Activated CD8-positive, alpha-beta memory T cell treated with anti-CD3 and anti-CD28 coated beads, Interleukin-2, amount 50 U/mL, for 48 hours (primary cell): Measurements from ENCODE around the gene ITGAD.
A peak's percentile ranks its signal among the peaks of the same experiment; 100 is the strongest.
"Not testable (repeated sequence)": the region's sequence is repeated elsewhere in the genome, so short reads cannot be mapped to it uniquely, and the experiment has no call there.

Experiments
- DNase-seq: peaks from one replicate; pipeline ENCODE4 v3.0.0-alpha.2; 2020

Gene ITGAD

DNA sequence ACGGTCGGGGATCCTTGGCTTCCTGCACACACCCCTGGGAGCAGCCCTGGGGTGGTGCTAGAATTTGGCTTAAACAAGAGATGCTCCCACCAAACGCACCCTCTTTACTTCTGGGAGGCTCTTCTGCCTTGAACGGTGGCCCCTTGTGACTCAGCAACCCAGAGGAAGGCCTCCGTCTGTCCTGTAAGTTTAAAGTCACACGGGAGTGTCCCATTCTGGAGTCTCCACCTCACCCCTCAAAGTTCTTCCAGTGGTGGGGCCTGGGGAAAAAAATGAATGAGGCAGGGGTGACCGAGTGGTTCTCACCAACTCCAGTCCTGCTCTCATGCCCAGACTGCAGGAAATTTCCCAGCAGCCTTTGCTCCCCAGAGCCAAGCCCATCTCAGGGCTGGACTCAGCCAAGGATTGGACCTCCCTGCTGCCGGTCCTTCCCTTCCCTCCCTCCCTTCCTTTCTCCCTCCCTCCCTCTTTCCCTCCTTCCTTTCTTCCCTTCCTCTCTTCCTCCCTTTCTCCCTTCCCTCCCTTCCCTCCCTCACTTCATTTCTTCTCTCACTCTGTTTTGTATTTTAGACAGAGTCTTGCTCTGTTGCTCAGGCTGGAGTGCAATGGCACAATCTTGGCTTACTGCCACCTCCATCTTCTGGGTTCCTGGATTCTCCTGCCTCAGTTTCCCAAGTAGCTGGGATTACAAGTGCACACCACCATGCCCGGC, 11.4 kb downstream of the ITGAD start:
- DNase-seq, result no peak

DNA sequence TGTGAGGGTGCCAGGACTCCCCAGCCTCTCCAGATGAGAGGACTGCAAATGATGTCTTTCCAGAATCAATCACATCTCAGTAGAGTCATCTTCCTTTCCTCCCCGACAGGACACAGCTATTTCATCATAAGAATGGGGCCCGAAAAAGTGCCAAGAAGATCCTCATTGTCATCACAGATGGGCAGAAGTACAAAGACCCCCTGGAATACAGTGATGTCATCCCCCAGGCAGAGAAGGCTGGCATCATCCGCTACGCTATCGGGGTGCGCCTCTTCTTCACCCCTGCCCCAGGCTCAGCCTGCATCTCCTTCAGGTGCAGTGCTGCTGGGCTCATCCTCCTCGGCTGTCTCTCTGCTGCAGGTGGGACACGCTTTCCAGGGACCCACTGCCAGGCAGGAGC, 14.3 kb downstream of the ITGAD start:
- no peak for DNase-seq

DNA sequence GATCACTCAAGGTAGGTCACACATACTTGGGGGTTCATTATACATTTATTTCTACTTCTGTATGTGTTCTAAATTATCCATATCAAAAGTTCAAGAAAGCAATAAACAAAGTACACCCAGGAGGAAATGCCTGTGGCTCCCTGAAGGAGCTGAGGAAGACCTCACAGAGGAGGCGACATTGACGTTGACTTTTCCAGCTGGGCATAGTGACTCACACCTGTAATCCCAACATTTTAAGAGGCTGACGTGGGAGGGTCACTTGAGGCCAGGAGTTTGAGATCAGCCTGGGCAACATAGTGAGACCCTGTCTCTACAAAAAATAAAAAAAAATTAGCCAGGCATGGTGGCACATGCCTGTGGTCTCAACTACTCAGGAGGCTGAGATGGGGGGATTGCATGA, 16.3 kb downstream of the ITGAD start:
- no peak for DNase-seq

DNA sequence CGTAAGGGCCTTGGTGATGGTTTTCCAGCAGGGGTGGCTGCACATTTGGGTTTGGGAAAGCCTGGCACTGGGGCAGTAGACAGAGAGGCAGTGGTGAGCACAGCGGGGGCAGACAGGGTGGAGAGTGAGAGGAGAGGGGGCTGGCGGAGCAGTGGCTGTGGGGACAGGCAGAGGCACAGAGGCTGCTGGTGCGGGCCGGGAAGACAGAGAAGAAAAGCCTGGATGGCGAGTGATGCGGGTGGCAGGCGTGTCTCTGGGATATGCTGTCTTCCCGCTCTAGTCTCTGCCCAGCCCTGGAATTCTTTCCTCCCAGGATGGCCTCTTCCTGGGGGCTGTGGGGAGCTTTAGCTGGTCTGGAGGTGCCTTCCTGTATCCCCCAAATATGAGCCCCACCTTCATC, 16.9 kb downstream of the ITGAD start:
- no peak for DNase-seq

DNA sequence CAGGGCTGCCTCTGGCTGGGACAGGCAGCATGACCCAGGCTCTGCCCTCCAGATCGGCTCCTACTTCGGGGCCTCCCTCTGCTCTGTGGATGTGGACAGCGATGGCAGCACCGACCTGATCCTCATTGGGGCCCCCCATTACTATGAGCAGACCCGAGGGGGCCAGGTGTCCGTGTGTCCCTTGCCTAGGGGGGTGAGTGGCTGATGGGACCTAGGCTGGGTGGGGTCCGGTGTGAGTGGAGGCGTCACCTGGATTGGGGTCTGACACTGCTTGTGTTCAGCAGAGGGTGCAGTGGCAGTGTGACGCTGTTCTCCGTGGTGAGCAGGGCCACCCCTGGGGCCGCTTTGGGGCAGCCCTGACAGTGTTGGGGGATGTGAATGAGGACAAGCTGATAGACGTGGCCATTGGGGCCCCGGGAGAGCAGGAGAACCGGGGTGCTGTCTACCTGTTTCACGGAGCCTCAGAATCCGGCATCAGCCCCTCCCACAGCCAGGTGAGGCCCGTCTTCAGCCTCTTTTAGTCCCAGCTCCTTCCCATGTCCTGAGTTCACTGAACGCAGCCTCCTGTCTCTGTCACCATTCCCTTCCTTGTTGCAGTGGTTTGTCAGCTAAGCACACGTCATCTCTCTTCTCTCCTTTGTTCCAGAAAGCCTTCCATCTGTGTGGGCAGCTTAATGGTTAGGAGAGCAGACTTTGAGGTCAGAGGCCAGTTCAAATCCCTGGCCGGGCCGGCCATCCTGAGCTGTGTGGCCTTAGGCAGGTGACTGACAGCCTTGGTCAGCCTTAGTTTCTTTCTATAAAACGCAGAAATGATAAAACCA, 18.1 kb downstream of the ITGAD start:
- DNase-seq, result no peak

DNA sequence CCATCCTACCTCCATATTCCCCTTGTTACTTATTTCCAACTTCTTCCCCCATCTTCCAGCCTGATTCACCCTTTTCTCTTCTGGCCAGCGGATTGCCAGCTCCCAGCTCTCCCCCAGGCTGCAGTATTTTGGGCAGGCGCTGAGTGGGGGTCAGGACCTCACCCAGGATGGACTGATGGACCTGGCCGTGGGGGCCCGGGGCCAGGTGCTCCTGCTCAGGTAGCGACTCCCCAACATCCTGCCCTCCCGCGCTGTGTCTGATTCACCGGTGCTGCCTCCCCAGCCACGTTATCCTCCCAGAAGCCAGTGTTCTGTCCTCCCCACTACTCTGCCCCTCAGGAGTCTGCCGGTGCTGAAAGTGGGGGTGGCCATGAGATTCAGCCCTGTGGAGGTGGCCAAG, 19.6 kb downstream of the ITGAD start:
- no peak for DNase-seq

DNA sequence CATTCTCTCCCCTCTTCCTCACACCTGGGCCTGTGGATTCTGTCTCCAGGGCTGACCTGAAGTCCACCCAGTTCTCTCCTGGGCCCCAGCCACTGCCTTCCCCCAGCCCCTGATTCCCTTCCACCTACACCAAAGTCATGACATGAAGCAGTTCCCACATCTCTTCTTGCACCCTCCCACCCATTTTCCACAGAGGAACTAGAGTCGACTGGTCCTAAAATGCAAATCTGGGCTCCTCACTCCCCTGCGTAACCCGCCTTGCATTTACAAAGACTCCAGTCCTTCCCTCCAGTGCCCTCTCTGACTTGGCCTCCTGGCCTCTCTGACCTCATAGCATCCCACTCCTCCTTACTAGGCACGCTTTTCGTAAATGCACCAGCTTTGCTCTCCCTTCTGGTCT, 20.2 kb downstream of the ITGAD start:
- no peak for DNase-seq

DNA sequence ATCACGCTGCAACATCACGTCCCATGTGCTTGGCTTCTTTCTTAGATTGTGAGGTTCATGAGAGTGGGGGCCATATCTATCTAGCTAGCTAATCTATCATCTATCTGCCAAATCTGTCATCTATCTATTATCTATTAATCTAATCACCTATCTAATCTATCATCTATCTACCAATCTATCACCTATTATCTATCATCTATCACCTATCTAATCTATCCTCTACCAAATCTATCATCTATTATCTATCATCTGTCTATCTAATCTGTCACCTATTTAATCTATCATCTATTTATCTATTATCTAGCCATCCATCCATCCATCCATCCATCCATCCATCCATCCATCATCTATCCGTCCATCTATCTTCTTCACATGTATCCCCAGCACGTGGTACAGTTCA, 20.8 kb downstream of the ITGAD start:
- no peak for DNase-seq

DNA sequence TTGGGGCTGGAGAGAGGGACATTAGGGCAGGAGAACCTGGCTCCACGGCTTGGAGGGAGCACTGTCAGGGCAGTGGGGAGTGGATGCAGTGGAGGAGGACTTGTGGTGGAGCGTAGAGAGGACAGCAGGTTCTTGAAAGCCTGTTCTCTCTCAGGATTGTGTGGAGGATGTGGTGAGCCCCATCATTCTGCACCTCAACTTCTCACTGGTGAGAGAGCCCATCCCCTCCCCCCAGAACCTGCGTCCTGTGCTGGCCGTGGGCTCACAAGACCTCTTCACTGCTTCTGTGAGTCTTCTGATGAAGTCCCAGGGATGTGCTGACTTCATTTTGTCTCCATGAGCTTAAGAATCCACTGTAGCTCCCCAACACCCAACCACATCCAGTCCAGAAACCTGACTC, 21.6 kb downstream of the ITGAD start:
- no peak for DNase-seq

DNA sequence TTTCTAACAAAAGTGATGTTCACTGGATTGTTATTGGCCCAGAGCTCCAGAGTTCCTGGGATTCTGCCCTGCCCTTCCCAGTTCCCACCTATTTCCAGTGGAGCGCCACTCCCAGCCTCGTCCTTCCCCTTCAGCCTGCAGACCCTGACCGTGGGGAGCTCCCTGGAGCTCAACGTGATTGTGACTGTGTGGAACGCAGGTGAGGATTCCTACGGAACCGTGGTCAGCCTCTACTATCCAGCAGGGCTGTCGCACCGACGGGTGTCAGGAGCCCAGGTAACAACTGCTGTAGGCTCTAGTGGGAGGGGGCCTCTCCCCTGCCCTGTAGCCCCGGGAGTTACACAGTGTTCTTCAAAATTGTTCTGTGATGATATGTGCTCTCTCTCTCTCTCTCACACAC, 23.2 kb downstream of the ITGAD start:
- no peak for DNase-seq

DNA sequence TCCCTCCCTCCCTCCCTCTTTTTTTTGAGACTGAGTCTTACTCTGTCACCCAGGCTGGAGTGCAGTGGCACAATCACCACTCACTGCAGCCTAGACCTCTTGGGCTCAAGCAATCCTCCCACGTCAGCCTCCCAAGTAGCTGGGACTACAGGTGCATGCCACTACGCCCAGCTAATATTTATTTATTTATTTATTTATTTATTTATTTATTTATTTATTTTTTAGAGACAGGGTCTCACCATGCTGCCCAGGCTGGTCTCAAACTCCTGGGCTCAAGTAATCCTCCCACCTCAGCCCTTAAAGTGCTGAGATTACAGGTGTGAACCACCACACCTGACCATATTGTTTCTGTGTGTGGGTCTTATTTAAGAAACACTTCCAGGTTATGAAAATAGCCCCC, 23.9 kb downstream of the ITGAD start:
- DNase-seq, result not testable (repeated sequence)

DNA sequence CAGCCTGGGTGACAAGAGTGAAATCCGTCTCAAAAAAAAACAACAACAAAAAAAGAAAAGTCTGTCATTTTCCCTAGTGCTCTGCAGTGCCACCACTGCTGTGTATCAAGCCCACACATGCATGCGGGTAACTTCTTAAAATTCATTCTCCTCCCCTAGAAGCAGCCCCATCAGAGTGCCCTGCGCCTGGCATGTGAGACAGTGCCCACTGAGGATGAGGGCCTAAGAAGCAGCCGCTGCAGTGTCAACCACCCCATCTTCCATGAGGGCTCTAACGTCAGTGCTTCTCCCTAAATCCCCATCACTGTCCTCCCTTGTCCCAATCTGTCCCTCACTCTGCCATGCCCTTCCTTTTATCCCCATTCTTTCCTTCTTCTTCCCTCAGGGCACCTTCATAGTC, 24.8 kb downstream of the ITGAD start:
- DNase-seq, result no peak

DNA sequence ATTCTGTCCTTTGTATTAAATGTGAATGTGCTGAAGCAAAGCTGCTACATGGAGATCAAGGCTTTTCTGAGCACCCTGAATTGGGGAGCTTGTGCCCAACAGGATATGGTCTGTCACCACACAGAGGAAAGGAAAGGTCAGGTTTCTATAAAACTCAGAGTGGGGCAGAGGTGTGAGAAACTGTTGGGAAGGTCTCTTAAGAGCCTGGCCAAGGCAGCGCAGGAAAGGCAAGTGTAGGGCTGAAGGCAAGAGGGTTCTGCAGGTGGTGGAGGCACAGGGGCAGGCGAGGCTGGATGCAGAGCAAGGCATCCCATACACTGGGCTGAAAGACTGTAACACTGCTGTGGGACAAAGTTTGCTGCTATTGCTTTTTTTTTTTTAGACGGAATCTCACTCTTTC, 26.9 kb downstream of the ITGAD start:
- no peak for DNase-seq

DNA sequence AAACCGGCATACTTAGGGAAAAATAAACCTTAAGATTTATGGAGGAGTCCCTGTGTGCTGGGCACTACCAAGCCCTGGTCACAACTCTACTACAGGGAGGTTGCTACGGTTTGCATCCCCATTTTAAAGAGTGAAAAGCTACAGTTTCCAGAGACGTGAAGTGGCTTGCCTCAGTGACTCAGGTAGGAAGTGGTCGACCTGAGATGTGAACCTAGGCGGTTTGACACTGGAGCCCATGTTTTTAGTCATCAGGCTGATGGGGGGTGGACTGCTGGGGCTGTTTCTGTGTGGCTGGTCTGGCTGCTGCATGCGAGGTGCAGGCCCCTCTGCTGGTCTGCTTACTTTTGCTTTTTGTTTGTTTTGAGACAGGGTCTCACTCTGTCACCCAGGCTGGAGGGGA, 28.5 kb downstream of the ITGAD start:
- DNase-seq, result peak; percentile 79

DNA sequence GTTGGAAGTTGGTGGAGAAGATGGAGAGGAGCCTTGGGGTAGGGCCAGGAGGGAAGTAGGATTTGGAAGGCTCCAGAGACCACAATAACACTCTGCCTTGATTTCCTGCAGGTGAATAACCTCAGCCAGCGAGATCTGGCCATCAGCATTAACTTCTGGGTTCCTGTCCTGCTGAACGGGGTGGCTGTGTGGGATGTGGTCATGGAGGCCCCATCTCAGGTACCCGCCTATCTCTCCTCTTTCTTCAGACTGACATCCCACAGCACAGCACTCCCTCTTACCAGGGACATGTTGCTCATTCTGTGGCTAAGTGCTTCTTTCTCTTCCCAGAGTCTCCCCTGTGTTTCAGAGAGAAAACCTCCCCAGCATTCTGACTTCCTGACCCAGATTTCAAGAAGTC, 30.1 kb downstream of the ITGAD start:
- DNase-seq, result no peak

DNA sequence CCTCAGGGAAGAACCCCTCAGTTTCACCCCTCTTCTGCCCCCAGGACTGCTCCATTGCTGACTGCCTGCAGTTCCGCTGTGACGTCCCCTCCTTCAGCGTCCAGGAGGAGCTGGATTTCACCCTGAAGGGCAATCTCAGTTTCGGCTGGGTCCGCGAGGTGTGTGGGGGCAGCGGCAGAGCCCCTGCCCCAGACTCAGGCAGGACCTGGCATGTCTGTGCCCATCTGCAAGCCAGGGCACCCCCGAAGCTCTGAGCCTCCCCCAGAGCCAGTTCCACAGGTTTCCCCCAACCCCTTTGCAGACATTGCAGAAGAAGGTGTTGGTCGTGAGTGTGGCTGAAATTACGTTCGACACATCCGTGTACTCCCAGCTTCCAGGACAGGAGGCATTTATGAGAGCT, 30.7 kb downstream of the ITGAD start:
- DNase-seq, result no peak

DNA sequence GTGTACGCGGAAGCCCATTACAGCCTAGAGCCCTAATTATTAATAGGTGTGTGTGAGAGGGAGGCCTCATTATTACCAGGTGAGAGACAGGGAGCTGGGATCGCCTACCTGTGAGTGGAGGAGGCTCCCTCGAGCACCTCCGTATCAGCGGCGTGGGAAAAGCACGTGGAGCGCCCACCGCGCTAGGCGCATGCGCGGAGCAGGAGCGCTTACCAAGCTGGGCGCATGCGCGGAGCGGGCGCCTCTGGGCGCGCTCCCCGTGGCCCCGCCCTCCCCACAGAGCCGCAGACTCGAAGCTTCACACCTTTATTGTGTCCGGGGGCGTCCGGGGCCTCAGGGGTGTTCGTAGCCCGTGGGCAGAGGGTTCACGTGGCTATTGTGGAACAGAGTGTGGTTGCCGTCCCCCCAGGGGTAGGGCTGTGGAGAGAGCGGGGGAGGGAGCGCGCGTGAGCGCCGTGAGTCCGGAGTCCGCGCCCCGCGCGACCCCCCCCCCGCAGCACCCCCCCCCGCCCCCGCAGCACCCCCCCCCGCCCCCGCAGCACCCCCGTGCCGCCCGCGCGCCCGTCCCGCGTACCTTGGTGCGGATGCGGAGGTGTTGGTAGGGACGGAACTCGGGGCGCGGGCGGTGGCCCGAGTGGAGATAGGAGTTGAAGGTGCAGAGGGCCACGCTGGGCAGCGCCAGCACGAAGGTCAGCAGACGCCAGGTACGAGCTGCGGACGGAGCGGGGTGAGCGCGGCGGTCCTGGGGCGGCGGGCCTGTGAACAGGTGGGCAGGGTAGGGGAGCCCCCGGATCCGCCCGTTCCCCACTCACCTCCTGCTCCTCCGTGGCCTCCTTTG, 34.5 kb downstream of the ITGAD start:
- peak; percentile 85 for DNase-seq

DNA sequence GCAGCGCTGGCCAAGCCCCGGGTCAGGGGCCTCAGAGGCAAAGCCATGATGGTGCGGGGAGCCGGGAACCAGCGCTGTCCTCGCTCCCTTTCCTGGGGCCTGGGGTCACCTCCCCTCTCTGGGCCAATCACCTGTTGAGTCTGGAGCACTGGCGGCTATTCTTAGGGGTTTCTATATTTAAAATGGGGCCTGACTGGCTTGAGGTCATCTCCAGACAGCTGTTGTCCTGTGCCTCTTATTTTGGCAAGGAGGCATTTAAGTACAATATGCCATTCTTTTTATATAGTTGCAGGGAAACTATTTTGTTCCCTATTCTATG, 35.1 kb downstream of the ITGAD start, which contains the start of gene COX6A2:
Gene COX6A2, minus strand, starts transcription at position 82 of the 319 bp plus-strand sequence. Its CDS starts 35 bp downstream, at position 47.
- no peak for DNase-seq

DNA sequence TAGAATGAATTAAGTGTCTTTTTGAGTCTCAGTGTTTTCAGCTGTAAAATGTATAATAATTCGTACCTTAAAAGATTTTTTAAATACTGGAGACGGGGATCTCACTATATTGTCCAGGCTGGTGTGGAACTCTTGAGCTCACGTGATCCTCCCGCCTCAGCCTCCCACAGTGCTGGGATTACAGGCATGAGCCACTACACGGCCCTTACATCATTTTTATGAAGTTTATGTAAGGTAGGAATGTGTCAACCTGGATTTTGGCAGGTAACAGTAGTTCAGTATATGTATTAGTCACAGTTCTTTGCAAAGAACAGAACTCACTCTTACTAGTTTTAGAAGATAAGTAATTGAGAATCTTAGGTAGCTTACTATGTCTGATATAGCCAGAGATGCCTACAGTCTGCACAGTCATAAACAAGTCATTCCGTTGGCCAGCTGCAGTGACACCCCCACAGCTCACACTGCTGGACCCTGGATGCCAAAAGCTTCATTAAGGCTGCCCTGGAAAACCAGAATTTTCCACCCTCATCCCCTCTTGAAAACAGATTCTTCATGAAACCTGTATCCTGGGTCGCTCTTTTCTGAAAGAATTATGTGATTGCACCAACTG, 35.6 kb downstream of the ITGAD start:
- no peak for DNase-seq

DNA sequence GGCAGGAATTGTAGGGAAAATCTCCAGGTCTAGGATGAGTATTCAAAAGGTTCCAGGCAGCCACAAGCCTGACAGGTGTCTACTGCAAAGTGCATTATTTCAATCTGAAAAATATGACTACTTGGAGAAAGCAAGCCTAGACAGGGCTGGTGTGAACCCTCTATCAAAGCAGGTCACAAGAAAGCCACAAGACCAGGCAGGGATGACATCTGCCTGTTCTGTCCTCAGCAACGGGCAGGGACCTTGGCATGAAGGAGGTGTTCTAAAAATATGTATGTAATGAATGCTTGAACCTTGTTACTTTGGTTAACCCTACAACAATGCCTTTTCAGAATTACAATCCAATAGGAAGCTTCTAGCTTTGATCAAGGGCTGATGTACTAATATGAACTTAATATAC, 36.2 kb downstream of the ITGAD start:
- no peak for DNase-seq

DNA sequence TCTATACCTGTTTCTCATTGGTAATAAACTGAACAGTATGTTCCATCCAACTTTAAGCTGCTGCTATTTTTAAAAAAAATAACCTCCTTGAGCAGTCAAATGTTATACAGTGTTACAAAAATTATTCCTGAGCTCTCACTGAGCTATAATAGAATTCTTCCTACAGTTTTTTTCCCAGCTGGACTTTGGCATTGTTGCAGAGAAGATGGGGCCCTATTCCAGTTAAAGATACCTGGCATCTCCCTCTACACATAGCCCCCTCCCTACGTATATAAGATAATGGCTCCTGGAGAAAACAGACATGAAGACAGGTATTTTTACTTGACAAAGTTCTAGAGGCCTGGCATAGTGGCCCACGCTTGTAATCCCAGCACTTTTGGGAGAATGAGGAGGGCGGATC, 36.7 kb downstream of the ITGAD start:
- DNase-seq, result no peak

DNA sequence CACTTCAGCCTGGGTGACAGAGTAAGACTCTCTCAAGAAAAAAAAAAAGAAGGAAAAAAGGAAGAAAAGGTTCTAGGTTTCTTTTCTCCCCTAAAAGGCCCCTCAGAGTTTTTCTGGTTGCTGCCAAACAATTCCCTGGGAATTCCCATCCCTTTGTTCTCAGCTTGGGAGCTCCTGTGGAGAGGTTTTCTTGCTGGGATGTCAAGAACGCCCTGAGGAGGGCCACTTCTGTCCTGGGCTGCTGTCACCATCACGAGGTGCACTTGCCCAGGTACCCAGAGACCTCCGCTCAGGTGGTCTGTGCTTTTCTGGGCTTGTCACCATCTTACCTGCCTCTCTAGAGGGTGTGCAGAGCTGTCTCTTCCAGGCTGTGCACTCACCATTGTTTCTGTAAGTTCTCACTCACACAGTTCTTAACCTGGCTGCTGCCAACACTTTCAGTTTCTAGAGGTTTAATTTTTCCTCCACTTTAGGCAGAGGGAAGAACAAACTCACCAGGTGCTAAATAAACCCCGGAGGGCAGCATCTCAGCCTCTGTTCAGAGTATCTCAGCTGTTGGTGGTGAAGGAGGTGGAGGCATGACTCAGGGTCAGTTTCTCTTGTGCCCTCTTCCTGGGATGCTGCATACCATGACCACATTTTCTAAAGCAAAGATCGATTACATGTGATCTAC, 37.4 kb downstream of the ITGAD start:
- no peak for DNase-seq
